Trophoblast cell (in vitro differentiated cells and primary cell): ENCODE data around the gene MS4A6A.

Experiments
- DNase-seq, 2 donors: peaks; one replicate each; pipeline ENCODE4 v3.0.0-alpha.2; 2016
- H2AFZ ChIP-seq: 2 replicates; pipeline ENCODE4 v1.6.1; 2013; ENCODE audit warnings: low read length, moderate library complexity, mild to moderate bottlenecking; ENCODE audit not compliant: insufficient read depth, poor library complexity
- H2AK5ac ChIP-seq: 2 replicates; pipeline ENCODE4 v1.6.1; 2013; ENCODE audit warnings: mild to moderate bottlenecking, low read length
- H2BK120ac ChIP-seq: 2 replicates; pipeline ENCODE4 v1.6.1; 2013; ENCODE audit warnings: low read length, mild to moderate bottlenecking, moderate library complexity; ENCODE audit not compliant: insufficient read depth, poor library complexity
- H2BK12ac ChIP-seq: 2 replicates; pipeline ENCODE4 v1.6.1; 2013; ENCODE audit warnings: mild to moderate bottlenecking, low read length, moderate library complexity
- H2BK5ac ChIP-seq: 2 replicates; pipeline ENCODE4 v1.6.1; 2013; ENCODE audit warnings: low read length, low read depth, moderate library complexity, mild to moderate bottlenecking; ENCODE audit not compliant: poor library complexity
- H3K14ac ChIP-seq: 2 replicates; pipeline ENCODE4 v1.6.1; 2013; ENCODE audit warnings: mild to moderate bottlenecking, low read length
- H3K18ac ChIP-seq: 2 replicates; pipeline ENCODE4 v1.6.1; 2013; ENCODE audit warnings: mild to moderate bottlenecking, low read length
- H3K23ac ChIP-seq: 2 replicates; pipeline ENCODE4 v1.6.1; 2013; ENCODE audit warnings: low read length
- H3K27ac ChIP-seq: 2 replicates; pipeline ENCODE4 v1.5.1; 2013; ENCODE audit warnings: low read depth, mild to moderate bottlenecking, inconsistent platforms, low read length, moderate library complexity
- H3K27me3 ChIP-seq: 2 replicates; pipeline ENCODE4 v1.6.1; 2013; ENCODE audit warnings: inconsistent platforms, mild to moderate bottlenecking, low read length, moderate library complexity; ENCODE audit not compliant: insufficient read depth
- H3K36me3 ChIP-seq, 2 experiments: 1 replicate in 1 of 2; 2 replicates in 1 of 2; pipeline ENCODE4 v1.6.1; 2013; ENCODE audit warnings: low read length in 2 of 2, mild to moderate bottlenecking in 2 of 2, moderate library complexity in 1 of 2; ENCODE audit not compliant: insufficient read depth in 2 of 2, control insufficient read depth in 1 of 2
- H3K4ac ChIP-seq: 2 replicates; pipeline ENCODE4 v1.6.1; 2013; ENCODE audit warnings: low read depth, mild to moderate bottlenecking, low read length, moderate library complexity
- H3K4me1 ChIP-seq, 2 experiments: 1 replicate in 1 of 2; 2 replicates in 1 of 2; pipeline ENCODE4 v1.6.1; 2013; ENCODE audit warnings: low read length in 2 of 2, mild to moderate bottlenecking in 2 of 2, moderate library complexity in 1 of 2; ENCODE audit not compliant: insufficient read depth in 2 of 2, control insufficient read depth in 1 of 2
- H3K4me2 ChIP-seq: 2 replicates; pipeline ENCODE4 v1.6.1; 2013; ENCODE audit warnings: inconsistent platforms, mild to moderate bottlenecking, low read length, moderate library complexity
- H3K4me3 ChIP-seq: 2 replicates; pipeline ENCODE4 v1.5.1; 2013; ENCODE audit warnings: mild to moderate bottlenecking, low read depth, low read length, inconsistent platforms
- H3K79me1 ChIP-seq: one replicate; pipeline ENCODE4 v1.6.1; 2013; ENCODE audit warnings: low read length
- H3K79me2 ChIP-seq: 2 replicates; pipeline ENCODE4 v1.6.1; 2013; ENCODE audit warnings: low read length, mild to moderate bottlenecking; ENCODE audit not compliant: control insufficient read depth, insufficient read depth, poor library complexity
- H3K9ac ChIP-seq: 2 replicates; pipeline ENCODE4 v1.6.1; 2013; ENCODE audit warnings: mild to moderate bottlenecking, low read length
- H3K9me3 ChIP-seq: 2 replicates; pipeline ENCODE4 v1.6.1; 2013; ENCODE audit warnings: low read depth, mild to moderate bottlenecking, control low read depth, inconsistent platforms, low read length; ENCODE audit not compliant: insufficient read depth
- H4K12ac ChIP-seq: 2 replicates; pipeline ENCODE4 v1.6.1; 2013; ENCODE audit warnings: low read depth, mild to moderate bottlenecking, low read length, moderate library complexity
- H4K8ac ChIP-seq: 2 replicates; pipeline ENCODE4 v1.6.1; 2013; ENCODE audit warnings: low read depth, mild to moderate bottlenecking, low read length, moderate library complexity
- H4K91ac ChIP-seq: one replicate; pipeline ENCODE4 v1.6.1; 2013; ENCODE audit warnings: low read depth, mild to moderate bottlenecking, low read length, moderate library complexity
- WGBS: extraction: QIAGEN DNeasy Blood & Tissue Kit; methylation state at CpG from one replicate; pipeline ENCODE4 v1.1.7; 2013; ENCODE audit warnings: missing lambda C conversion rate; ENCODE audit not compliant: insufficient read length, insufficient coverage; ENCODE audit errors: extremely low coverage; 5-methylcytosine and 5-hydroxymethylcytosine counted together

MS4A6A gene

DNA sequence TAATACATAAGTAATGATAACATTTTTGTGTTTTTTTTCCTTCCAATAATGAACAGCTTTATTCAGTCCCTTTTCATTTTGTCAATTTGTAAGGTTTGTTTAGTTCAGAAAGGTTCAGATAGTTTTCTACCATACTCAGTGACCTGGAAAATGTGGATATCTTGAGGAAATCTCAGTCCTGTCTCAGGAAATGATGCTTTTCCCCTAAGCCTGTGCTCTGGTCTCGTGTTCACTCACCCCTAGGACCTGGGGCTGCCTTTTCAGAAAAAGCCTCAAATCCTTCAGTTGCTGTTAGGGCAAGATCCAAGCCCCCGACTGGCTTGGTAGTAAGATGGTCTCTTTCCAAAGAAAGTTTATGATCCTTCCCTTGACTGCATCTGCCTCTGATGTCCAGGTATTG is 21.8 kb downstream of the MS4A6A start:
- Histone ChIP-seq H3K4me1 (no peaks in the 10 kb centered on the region), H3K9me3 (no peaks in the 10 kb centered on the region), H3K79me2 (no peaks in the 10 kb centered on the region), H3K14ac (no peak overlapping the region), H3K4me3 (no peak overlapping the region), H4K91ac (no peak overlapping the region), H2AFZ (no peak overlapping the region), H2BK5ac (no peak overlapping the region), H3K27me3 (no peaks in the 10 kb centered on the region), H3K4me2 (no peak overlapping the region), H3K79me1 (no peaks in the 10 kb centered on the region), H3K23ac (no peak overlapping the region), H2BK12ac (no peak overlapping the region), H3K4ac (no peak overlapping the region), H3K27ac (no peak overlapping the region), H4K8ac (no peak overlapping the region), H4K12ac (no peak overlapping the region), H3K18ac (no peak overlapping the region), H2BK120ac (no peak overlapping the region), H2AK5ac (no peak overlapping the region), H3K9ac (no peak overlapping the region), H3K36me3 (no peaks in the 10 kb centered on the region)
- no CpG with 5 or more reads among the region's 2 CpGs for WGBS
- DNase-seq: no peak

DNA sequence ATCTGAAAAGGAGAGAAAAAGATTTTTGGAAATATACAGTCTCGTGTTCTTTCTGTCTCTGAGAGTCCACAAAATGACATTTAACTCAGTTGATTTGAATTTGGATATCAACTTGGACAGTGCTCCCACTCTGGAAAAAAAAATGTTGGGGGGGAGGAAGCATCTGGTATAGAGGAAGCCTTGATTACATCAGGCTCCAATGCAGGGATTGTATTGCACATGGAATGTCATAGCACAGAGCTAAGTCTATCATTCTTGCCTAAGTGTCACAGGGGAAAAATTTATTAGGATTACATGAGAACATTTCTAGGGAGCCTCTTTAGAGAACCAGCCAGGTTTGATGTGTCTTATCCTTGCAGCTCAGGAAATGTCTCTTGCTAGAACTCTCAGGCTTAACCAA is 23.0 kb downstream of the MS4A6A start:
- H2AFZ ChIP-seq: no peak overlapping the region
- no peak overlapping the region for H4K91ac ChIP-seq
- H3K27ac ChIP-seq: no peak overlapping the region
- no peaks in the 10 kb centered on the region for H3K36me3 ChIP-seq
- no peak overlapping the region for H3K4ac ChIP-seq
- no peak overlapping the region for H3K9ac ChIP-seq
- H3K18ac ChIP-seq: no peak overlapping the region
- no peak overlapping the region for H3K23ac ChIP-seq
- no peak overlapping the region for H2BK12ac ChIP-seq
- H4K8ac ChIP-seq: no peak overlapping the region
- no peak for DNase-seq
- H4K12ac ChIP-seq: no peak overlapping the region
- H3K14ac ChIP-seq: no peak overlapping the region
- no peak overlapping the region for H2BK5ac ChIP-seq
- H3K27me3 ChIP-seq: no peaks in the 10 kb centered on the region
- no peaks in the 10 kb centered on the region for H3K4me1 ChIP-seq
- no peak overlapping the region for H3K4me3 ChIP-seq
- H3K9me3 ChIP-seq: no peaks in the 10 kb centered on the region
- no peaks in the 10 kb centered on the region for H3K79me2 ChIP-seq
- no peak overlapping the region for H2AK5ac ChIP-seq
- H3K79me1 ChIP-seq: no peaks in the 10 kb centered on the region
- WGBS: no CpG with 5 or more reads among the region's 1 CpG
- no peak overlapping the region for H2BK120ac ChIP-seq
- H3K4me2 ChIP-seq: no peak overlapping the region

DNA sequence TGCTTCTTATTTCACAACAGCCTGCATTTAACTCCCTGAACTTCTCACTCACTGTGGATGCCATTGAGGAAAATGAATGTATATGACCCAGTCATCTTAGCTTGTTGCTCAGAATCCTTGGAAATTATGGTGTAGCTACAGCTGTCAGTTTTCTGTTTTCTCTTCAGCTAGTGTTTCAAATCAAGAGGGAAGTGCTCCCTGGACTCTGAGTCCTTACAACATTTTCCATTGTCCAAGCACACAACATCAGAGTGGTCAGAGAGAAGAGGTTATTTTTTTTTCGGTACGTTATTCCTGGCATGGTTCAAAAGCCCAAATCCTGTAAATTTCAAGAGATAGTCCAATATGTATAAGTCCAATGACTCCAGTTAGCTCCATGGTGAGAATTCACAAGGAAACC is 23.6 kb downstream of the MS4A6A start:
- Histone ChIP-seq H2AFZ (no peak overlapping the region), H2AK5ac (no peak overlapping the region), H3K79me2 (no peaks in the 10 kb centered on the region), H3K27me3 (no peaks in the 10 kb centered on the region), H3K4me3 (no peak overlapping the region), H3K18ac (no peak overlapping the region), H2BK5ac (no peak overlapping the region), H4K12ac (no peak overlapping the region), H2BK120ac (no peak overlapping the region), H2BK12ac (no peak overlapping the region), H4K91ac (no peak overlapping the region), H3K36me3 (no peaks in the 10 kb centered on the region), H3K9me3 (no peaks in the 10 kb centered on the region), H3K23ac (no peak overlapping the region), H3K79me1 (no peaks in the 10 kb centered on the region), H3K4ac (no peak overlapping the region), H3K4me2 (no peak overlapping the region), H4K8ac (no peak overlapping the region), H3K27ac (no peak overlapping the region), H3K14ac (no peak overlapping the region), H3K4me1 (no peaks in the 10 kb centered on the region), H3K9ac (no peak overlapping the region)
- no CpG with 5 or more reads among the region's 2 CpGs for WGBS
- DNase-seq: no peak

DNA sequence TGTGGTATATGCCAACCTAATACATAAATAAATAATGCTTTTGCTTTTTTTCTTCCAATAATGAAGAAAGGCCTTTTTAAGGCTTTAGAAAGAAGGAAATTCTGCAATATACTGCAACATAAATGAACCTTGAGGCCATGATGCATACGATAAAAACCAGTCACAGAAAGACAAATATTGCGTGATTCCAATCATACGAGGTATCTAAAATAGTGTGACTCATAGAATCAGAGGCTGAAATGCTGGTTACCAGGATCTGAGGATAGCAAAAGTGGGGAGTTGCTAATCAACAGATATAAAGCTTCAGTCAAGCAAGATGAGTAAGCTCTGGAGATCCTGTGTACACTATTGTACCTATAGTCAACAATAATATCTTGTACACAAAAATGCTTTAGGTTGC is 24.2 kb downstream of the MS4A6A start:
- Histone ChIP-seq H3K36me3 (no peaks in the 10 kb centered on the region), H2BK12ac (no peak overlapping the region), H3K4me2 (no peak overlapping the region), H3K18ac (no peak overlapping the region), H3K4me3 (no peak overlapping the region), H4K91ac (no peak overlapping the region), H2AFZ (no peak overlapping the region), H4K8ac (no peak overlapping the region), H3K27me3 (no peaks in the 10 kb centered on the region), H3K79me1 (no peaks in the 10 kb centered on the region), H3K14ac (no peak overlapping the region), H2BK120ac (no peak overlapping the region), H3K4ac (no peak overlapping the region), H3K27ac (no peak overlapping the region), H3K23ac (no peak overlapping the region), H3K9me3 (no peaks in the 10 kb centered on the region), H3K4me1 (no peaks in the 10 kb centered on the region), H2BK5ac (no peak overlapping the region), H3K9ac (no peak overlapping the region), H2AK5ac (no peak overlapping the region), H4K12ac (no peak overlapping the region), H3K79me2 (no peaks in the 10 kb centered on the region)
- no peak for DNase-seq
- no CpG with 5 or more reads among the region's 3 CpGs for WGBS
